GM19468 (cell line): ENCODE measurements around the gene DOCK1.

Source experiments
- ATAC-seq: cut with Tn5 transposase; IDR thresholded peaks from one replicate; pipeline ENCODE4 v1.9.1; 2021; ENCODE audit warnings: mild to moderate bottlenecking, moderate library complexity, moderate number of reproducible peaks; ENCODE audit not compliant: unreplicated experiment; ENCODE audit errors: extremely low read depth

The DOCK1 gene

GRCh38 chr10:127319271-127319670, 414.0 kb downstream of the DOCK1 start:
- no peak for ATAC-seq

GRCh38 chr10:127319691-127320090, 414.5 kb downstream of the DOCK1 start:
- no peak for ATAC-seq

- ATAC-seq, result no peak
Observed at GRCh38 chr10:127320176-127320575, 414.9 kb downstream of the DOCK1 start.

- no peak for ATAC-seq
Observed at GRCh38 chr10:127322286-127322685, 417.1 kb downstream of the DOCK1 start.

- no peak for ATAC-seq
Observed at GRCh38 chr10:127325506-127325905, 420.3 kb downstream of the DOCK1 start.

GRCh38 chr10:127326883-127327282, 421.7 kb downstream of the DOCK1 start:
- ATAC-seq, result no peak

GRCh38 chr10:127331696-127332095, 426.5 kb downstream of the DOCK1 start:
- no peak for ATAC-seq

- ATAC-seq, result no peak
Observed at GRCh38 chr10:127332631-127333030, 427.4 kb downstream of the DOCK1 start.

GRCh38 chr10:127337801-127338200, 432.6 kb downstream of the DOCK1 start:
- no peak for ATAC-seq

GRCh38 chr10:127338399-127339110, 433.3 kb downstream of the DOCK1 start:
- ATAC-seq, result no peak

- ATAC-seq, result no peak
Observed at GRCh38 chr10:127343821-127344220, 438.6 kb downstream of the DOCK1 start.

- no peak for ATAC-seq
Observed at GRCh38 chr10:127344346-127344745, 439.1 kb downstream of the DOCK1 start.

- no peak for ATAC-seq
Observed at GRCh38 chr10:127345231-127345965, 440.2 kb downstream of the DOCK1 start.

- no peak for ATAC-seq
Observed at GRCh38 chr10:127346604-127347003, 441.4 kb downstream of the DOCK1 start.

- no peak for ATAC-seq
Observed at GRCh38 chr10:127347202-127347959, 442.2 kb downstream of the DOCK1 start.

- no peak for ATAC-seq
Observed at GRCh38 chr10:127349737-127350136, 444.5 kb downstream of the DOCK1 start.

- no peak for ATAC-seq
Observed at GRCh38 chr10:127351542-127351941, 446.3 kb downstream of the DOCK1 start.

- no peak for ATAC-seq
Observed at GRCh38 chr10:127353544-127353943, 448.3 kb downstream of the DOCK1 start.

GRCh38 chr10:127354255-127354654, 449.0 kb downstream of the DOCK1 start:
- no peak for ATAC-seq

- ATAC-seq, result no peak
Observed at GRCh38 chr10:127354992-127355391, 449.8 kb downstream of the DOCK1 start.

GRCh38 chr10:127356360-127356759, 451.1 kb downstream of the DOCK1 start:
- no peak for ATAC-seq
